Esophagus squamous epithelium (tissue), 5 donors: Measurements from ENCODE around the gene BEX2. TPM values are rescaled to one million over a fixed set of nuclear protein-coding genes. Genes with fewer than 3 reads are reported as not detected.
A peak's percentile ranks its signal among the peaks of the same experiment; 100 is the strongest.
"Not testable (repeated sequence)": the region's sequence is repeated elsewhere in the genome, so short reads cannot be mapped to it uniquely, and the experiment has no call there.

ENCODE experiments used
- DNase-seq: peaks from one replicate; lab custom pipeline; 2025; lab: John Stamatoyannopoulos, UW
- H3K27ac ChIP-seq, 4 donors: fragments of 200-600 bp; sonication (generic); one replicate each; pipeline ENCODE4 v1.5.1; 2016 to 2019; ENCODE audit warnings: mild to moderate bottlenecking in 1 of 4
- H3K27me3 ChIP-seq, 4 donors: fragments of 200-600 bp; sonication (generic); 1 replicate in 3 of 4; 2 replicates in 1 of 4; pipeline versions ENCODE4 v1.5.1 to v1.6.0; 2017 to 2021; ENCODE audit warnings: antibody characterized with exemption in 1 of 4
- H3K36me3 ChIP-seq, 3 donors: fragments of 200-600 bp; sonication (generic); one replicate each; pipeline ENCODE4 v1.5.1; 2016 to 2019
- H3K4me1 ChIP-seq, 3 donors: fragments of 200-600 bp; sonication (generic); one replicate each; pipeline ENCODE4 v1.5.1; 2017 to 2019
- H3K4me3 ChIP-seq, 4 donors: fragments of 200-600 bp; sonication (generic); 1 replicate in 3 of 4; 2 replicates in 1 of 4; pipeline ENCODE4 v1.5.1; 2016 to 2019; ENCODE audit warnings: mild to moderate bottlenecking in 2 of 4, moderate library complexity in 1 of 4
- H3K9me3 ChIP-seq, 3 donors: fragments of 200-600 bp; sonication (generic); one replicate each; pipeline ENCODE4 v1.5.1; 2016 to 2019
- CTCF ChIP-seq, 6 experiments: fragments of 450-650 bp in 4 of 6; fragments of 200-600 bp in 2 of 6; sonication (generic) in 2 of 6; IDR thresholded peaks; one replicate each; pipeline ENCODE4 v1.5.1; 2016 to 2019; ENCODE audit warnings: antibody characterized with exemption in 6 of 6, mild to moderate bottlenecking in 4 of 6, moderate library complexity in 4 of 6
- POLR2A ChIP-seq, 4 donors: fragments of 450-650 bp; IDR thresholded peaks; one replicate each; pipeline ENCODE4 v1.6.1; 2017; ENCODE audit warnings: antibody characterized with exemption in 4 of 4, mild to moderate bottlenecking in 4 of 4, moderate library complexity in 3 of 4
- WGBS, 2 donors: methylation state at CpG; one replicate each; pipeline ENCODE4 v1.1.5; 2018; 5-methylcytosine and 5-hydroxymethylcytosine counted together
- intact Hi-C: fragments of 100-400 bp; cut with DNase I; formaldehyde crosslinking; loops from one replicate; pipeline ENCODE4 v1.15.0; 2022
- total RNA-seq, 4 donors: library from RNA; depleted of rRNA; stranded (reverse); fragments of >200 nt; gene quantifications; one replicate each; pipeline ENCODE4 v1.1.0, GENCODE V29; 2016
- donor health status: DM: yes; HTN: yes; CAD: no.

Gene BEX2
- total RNA-seq, 4 donors from 2014 or later: 3.3 to 10.7 (median 7.8) TPM

GRCh38 chrX:103338663-103339062 is 27.9 kb upstream of the BEX2 start:
- 20% methylated on average over 1 of the region's 3 CpGs; no CpG with 5 or more reads in 1 of the 2 donors for WGBS, 2 donors

DNA sequence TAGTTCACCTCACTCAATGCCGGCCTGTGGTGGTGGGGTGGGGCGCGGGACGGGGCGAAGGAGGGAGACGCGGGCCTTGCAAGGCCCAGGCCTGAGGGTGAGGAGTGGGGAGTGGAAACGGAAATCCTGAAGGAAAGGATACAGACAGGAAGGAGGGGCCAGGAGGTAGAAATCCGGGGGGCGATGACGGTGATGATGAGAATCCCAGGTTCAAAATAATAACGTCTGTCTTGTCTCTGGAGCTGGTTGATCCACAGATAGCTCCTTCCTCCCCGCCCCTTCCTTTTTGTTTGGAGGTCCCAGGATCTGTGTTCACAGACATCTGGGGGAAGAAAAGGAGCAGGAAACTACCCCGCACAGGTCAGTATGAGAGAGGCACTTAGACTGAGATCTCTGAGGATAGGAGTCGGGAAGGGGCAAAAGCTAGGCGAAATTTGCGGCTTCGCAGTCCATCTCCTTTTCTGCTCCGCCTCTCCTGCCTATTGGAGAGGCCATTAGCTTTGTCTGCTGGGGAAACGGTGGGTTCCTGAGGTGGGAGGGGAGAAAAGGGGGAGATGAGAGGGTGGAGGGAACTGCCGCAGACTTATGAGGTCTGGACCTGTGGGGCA is 20.0 kb upstream of the BEX2 start:
- TF ChIP-seq CTCF (IDR thresholded peaks at IDR 0.05) (no peak), POLR2A (IDR thresholded peaks at IDR 0.05) (no peak)

More at GRCh38 chrX:103338663-103339062, 27.9 kb upstream of the BEX2 start:
- H3K4me3 ChIP-seq: no peak overlapping the region
- H3K27me3 ChIP-seq: no peaks in the 10 kb centered on the region
- H3K27ac ChIP-seq: no peak overlapping the region
- no peak for DNase-seq
- H3K9me3 ChIP-seq: no peaks in the 10 kb centered on the region
- TF ChIP-seq CTCF (IDR thresholded peaks at IDR 0.05) (no peak), POLR2A (IDR thresholded peaks at IDR 0.05) (no peak)
- intact Hi-C loops: no loop called here
- no peaks in the 10 kb centered on the region for H3K36me3 ChIP-seq
- H3K4me1 ChIP-seq: no peaks in the 10 kb centered on the region

GRCh38 chrX:103329991-103330390 is 19.2 kb upstream of the BEX2 start, which contains the start of gene TCEAL7:
TSS of gene TCEAL7 (plus strand) at chrX:103330239. CDS start at chrX:103331404, 1,165 bp downstream.
- Histone ChIP-seq H3K4me3 (peak within 1 kb of the TSS in 3 of 4 donors; percentile 28 to 48 (median 31)), H3K9me3 (no peaks in the 10 kb centered on the region), H3K27me3 (no peaks in the 10 kb centered on the region), H3K36me3 (no peaks in the 10 kb centered on the region), H3K4me1 (peaks cover 0 to 7% (median 0%) of the 10 kb centered on the region in 3 donors), H3K27ac (no peak within 1 kb of the TSS)
- intact Hi-C loops: no loop called here
- no peak for TF ChIP-seq CTCF (IDR thresholded peaks at IDR 0.05)
- 52 to 82% methylated on average over 4 to 11 of the region's 11 CpGs for WGBS, 2 donors
- DNase-seq: no peak

More for the DNA sequence above, 20.0 kb upstream of the BEX2 start:
- DNase-seq: no peak
- Histone ChIP-seq H3K4me1 (peaks cover 0 to 7% (median 0%) of the 10 kb centered on the region in 3 donors), H3K4me3 (peak overlapping the region in 3 of 4 donors; percentile 28 to 48 (median 31)), H3K36me3 (no peaks in the 10 kb centered on the region), H3K27ac (no peak overlapping the region), H3K9me3 (no peaks in the 10 kb centered on the region), H3K27me3 (no peaks in the 10 kb centered on the region)
- WGBS, 2 donors: 19 to 43% methylated on average over 15 of the region's 21 CpGs
- intact Hi-C loops: no loop called here

GRCh38 chrX:103311399-103311780 is 600 bp upstream of the BEX2 start:
- H3K27me3 ChIP-seq: no peaks in the 10 kb centered on the region
- H3K4me1 ChIP-seq: peaks cover 0 to 5% (median 0%) of the 10 kb centered on the region in 3 donors
- no peak for TF ChIP-seq POLR2A (IDR thresholded peaks at IDR 0.05)
- no peak for TF ChIP-seq CTCF (IDR thresholded peaks at IDR 0.05)
- no peaks in the 10 kb centered on the region for H3K9me3 ChIP-seq
- intact Hi-C loops: no loop called here
- H3K4me3 ChIP-seq: peak overlapping the region in 2 of 4 donors; percentile 62 to 71
- WGBS, 2 donors: 72 to 74% methylated on average over 3 of the region's 3 CpGs
- no peak overlapping the region for H3K27ac ChIP-seq
- H3K36me3 ChIP-seq: no peaks in the 10 kb centered on the region
- DNase-seq: no peak

- Histone ChIP-seq H3K27me3 (no peaks in the 10 kb centered on the region), H3K4me1 (peaks cover 0 to 5% (median 0%) of the 10 kb centered on the region in 3 donors), H3K36me3 (no peaks in the 10 kb centered on the region), H3K9me3 (no peaks in the 10 kb centered on the region), H3K27ac (peak overlapping the region in 1 of 4 donors; percentile 55), H3K4me3 (peak overlapping the region; percentile 46 to 71 (median 55))
- intact Hi-C loops: no loop called here
- 70 to 72% methylated on average over 8 to 12 of the region's 32 CpGs for WGBS, 2 donors
- TF ChIP-seq POLR2A (IDR thresholded peaks at IDR 0.05) (no peak), CTCF (IDR thresholded peaks at IDR 0.05) (no peak)
- DNase-seq: no peak
These were observed 783 bp downstream of the BEX2 start for GRCh38 chrX:103309860-103310554.

GRCh38 chrX:103305666-103306065 is 5.1 kb downstream of the BEX2 start:
- DNase-seq, H3K36me3 ChIP-seq, intact Hi-C loops, H3K27ac ChIP-seq, H3K27me3 ChIP-seq, H3K4me3 ChIP-seq, H3K9me3 ChIP-seq, H3K4me1 ChIP-seq: not testable (repeated sequence)
- 88 to 92% methylated on average over 4 of the region's 4 CpGs for WGBS, 2 donors
